Tibial artery (tissue), 4 donors: ENCODE results near the gene PINK1.

Experiments used
- DNase-seq, 2 donors: peaks; one replicate each; pipeline ENCODE4 v3.0.0-alpha.2; 2019
- H3K27ac ChIP-seq, 2 donors: fragments of 200-600 bp; sonication (generic) in 1 of 2; 1 replicate in 1 of 2; 2 replicates in 1 of 2; pipeline ENCODE4 v1.5.1; 2018 to 2019; ENCODE audit warnings: mild to moderate bottlenecking in 1 of 2
- H3K27me3 ChIP-seq, 2 donors: fragments of 200-600 bp; sonication (generic) in 1 of 2; one replicate each; pipeline versions ENCODE4 v1.5.1 to v1.6.0; 2016 to 2019
- H3K36me3 ChIP-seq, 3 donors: fragments of 200-600 bp; sonication (generic) in 2 of 3; one replicate each; pipeline ENCODE4 v1.5.1; 2016 to 2019; ENCODE audit warnings: mild to moderate bottlenecking in 2 of 3
- H3K4me1 ChIP-seq, 4 donors: fragments of 200-600 bp; sonication (generic) in 2 of 4; 1 replicate in 3 of 4; 2 replicates in 1 of 4; pipeline ENCODE4 v1.5.1; 2016 to 2019
- H3K4me3 ChIP-seq, 2 donors: fragments of 200-600 bp; sonication (generic) in 1 of 2; 1 replicate in 1 of 2; 2 replicates in 1 of 2; pipeline ENCODE4 v1.5.1; 2018 to 2019; ENCODE audit warnings: mild to moderate bottlenecking in 2 of 2
- H3K9me3 ChIP-seq, 3 donors: fragments of 200-600 bp; sonication (generic) in 1 of 3; one replicate each; pipeline ENCODE4 v1.5.1; 2016 to 2019
- intact Hi-C: fragments of 100-400 bp; cut with DNase I; formaldehyde crosslinking; loops from one replicate; pipeline ENCODE4 v1.15.0; 2023; ENCODE audit warnings: low total_unique reads
- TF ChIP-seq, protein P1 (sequence below), 2 experiments: fragments of 200-600 bp in 1 of 2; fragments of 450-650 bp in 1 of 2; IDR thresholded peaks; one replicate each; pipeline ENCODE4 v1.5.1; 2017 to 2019; ENCODE audit warnings: antibody characterized with exemption in 2 of 2, mild to moderate bottlenecking in 1 of 2, moderate library complexity in 1 of 2

Gene PINK1

DNA sequence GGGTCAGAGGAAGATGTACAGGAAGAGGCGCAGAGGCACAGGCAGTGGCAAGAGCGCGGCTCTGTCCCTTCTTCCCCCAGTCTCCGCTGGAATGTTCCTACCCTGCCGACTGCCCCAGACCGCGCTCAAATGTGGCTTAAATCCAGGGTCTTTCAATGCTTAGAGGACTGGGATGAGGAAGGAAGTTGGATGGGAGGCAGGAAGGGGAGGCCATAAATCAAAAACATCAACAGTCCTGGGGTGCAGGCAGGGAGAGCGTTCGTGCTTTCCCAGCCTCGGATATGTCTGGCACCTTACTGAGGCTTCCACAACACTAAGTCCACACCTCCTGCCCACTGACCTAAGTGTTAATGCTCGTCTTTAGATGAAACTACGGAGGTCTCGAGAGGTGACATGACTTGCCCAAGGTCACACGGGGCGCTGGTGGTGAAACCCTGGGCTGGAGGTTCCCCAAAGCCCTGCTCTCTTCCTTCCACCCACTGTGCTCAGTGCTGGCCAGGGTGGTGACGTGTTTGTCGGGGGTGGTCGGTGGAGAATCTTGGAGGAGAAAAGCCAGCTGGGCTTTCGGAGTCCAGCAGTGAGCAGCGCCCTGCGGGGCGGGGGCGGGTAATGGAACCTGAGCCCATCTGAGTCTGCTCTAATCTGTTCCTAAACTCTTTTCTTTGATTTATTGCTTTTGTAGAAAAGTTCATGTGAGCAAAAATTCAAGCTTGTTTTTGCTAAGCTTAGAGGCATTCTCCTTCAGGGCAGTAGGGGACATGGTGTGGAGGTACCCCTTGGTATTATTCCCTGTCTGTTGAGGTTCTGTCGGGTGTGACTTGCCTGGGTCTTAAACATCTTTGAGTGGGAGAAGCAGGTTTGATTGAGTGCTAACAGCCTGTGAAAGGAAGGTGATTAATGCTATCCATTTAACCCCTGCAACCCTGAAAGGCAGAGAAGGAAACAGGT lies 43.7 kb upstream of the PINK1 start:
- DNase-seq = peak in 1 of 2 donors; percentile 58
- Histone ChIP-seq H3K4me1 (peaks cover 0 to 8% (median 4%) of the 10 kb centered on the region in 4 donors), H3K4me3 (peak overlapping the region; percentile 17 to 29), H3K9me3 (no peaks in the 10 kb centered on the region), H3K36me3 (no peaks in the 10 kb centered on the region), H3K27me3 (peaks cover 0 to 66% of the 10 kb centered on the region in 2 donors), H3K27ac (no peak overlapping the region)
- intact Hi-C loops = no loop called here
- TF ChIP-seq, protein P1, sequence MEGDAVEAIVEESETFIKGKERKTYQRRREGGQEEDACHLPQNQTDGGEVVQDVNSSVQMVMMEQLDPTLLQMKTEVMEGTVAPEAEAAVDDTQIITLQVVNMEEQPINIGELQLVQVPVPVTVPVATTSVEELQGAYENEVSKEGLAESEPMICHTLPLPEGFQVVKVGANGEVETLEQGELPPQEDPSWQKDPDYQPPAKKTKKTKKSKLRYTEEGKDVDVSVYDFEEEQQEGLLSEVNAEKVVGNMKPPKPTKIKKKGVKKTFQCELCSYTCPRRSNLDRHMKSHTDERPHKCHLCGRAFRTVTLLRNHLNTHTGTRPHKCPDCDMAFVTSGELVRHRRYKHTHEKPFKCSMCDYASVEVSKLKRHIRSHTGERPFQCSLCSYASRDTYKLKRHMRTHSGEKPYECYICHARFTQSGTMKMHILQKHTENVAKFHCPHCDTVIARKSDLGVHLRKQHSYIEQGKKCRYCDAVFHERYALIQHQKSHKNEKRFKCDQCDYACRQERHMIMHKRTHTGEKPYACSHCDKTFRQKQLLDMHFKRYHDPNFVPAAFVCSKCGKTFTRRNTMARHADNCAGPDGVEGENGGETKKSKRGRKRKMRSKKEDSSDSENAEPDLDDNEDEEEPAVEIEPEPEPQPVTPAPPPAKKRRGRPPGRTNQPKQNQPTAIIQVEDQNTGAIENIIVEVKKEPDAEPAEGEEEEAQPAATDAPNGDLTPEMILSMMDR (IDR thresholded peaks at IDR 0.05) = no peak

DNA sequence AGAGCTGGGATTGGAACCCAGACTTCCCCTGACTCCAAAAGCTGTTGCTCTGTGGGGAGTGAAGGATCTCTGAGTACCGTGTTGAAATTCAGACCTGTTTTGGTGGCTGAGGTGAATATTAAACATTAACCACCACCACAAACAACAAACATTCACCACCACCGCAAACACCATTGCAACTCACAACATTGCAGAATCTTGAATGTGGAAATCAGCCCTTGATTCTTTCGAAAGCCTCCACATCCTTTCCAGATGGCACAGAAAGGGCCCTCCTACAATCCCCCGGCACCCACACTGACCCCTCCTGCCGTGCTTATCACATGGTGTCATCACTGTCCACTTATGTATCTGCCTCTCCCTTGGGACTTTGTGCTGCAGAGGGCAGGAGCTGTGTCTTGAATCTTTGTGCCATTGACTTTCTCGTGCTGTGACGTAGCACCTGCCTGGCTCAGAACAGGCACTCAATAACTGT lies 42.9 kb upstream of the PINK1 start:
- TF ChIP-seq, protein P1 (IDR thresholded peaks at IDR 0.05) = no peak
- Histone ChIP-seq H3K36me3 (no peaks in the 10 kb centered on the region), H3K4me1 (peaks cover 0 to 8% (median 4%) of the 10 kb centered on the region in 4 donors), H3K9me3 (no peaks in the 10 kb centered on the region), H3K27me3 (peaks cover 0 to 68% of the 10 kb centered on the region in 2 donors), H3K27ac (no peak overlapping the region), H3K4me3 (peak overlapping the region in 1 of 2 donors; percentile 29)
- intact Hi-C loops = no loop called here
- peak in 1 of 2 donors; percentile 69 for DNase-seq

DNA sequence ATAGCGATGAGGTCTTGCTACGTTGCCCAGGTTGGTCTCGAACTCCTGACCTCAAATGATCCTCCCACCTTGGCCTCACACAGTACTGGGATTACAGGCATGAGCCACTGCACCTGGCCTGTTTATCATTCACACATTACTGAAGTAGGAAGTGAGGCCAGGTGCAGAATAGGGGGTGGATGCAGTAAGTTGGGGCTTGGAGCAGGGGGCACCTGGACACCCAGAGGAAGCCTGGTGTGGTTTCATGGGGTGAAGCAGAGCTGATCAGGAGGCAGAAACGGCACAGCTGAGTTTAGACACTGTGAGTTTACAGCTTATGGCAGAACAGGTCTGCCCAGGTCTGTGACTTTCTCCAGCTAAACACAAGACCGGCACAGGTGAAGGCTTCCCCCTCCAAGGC lies 39.5 kb upstream of the PINK1 start:
- no peak for DNase-seq
- Histone ChIP-seq H3K4me3 (no peak overlapping the region), H3K36me3 (no peaks in the 10 kb centered on the region), H3K4me1 (peaks cover 0 to 7% (median 2%) of the 10 kb centered on the region in 4 donors), H3K9me3 (no peaks in the 10 kb centered on the region), H3K27me3 (peaks cover 0 to 54% of the 10 kb centered on the region in 2 donors), H3K27ac (no peak overlapping the region)
- TF ChIP-seq, protein P1 (IDR thresholded peaks at IDR 0.05) = no peak
- intact Hi-C loops = no loop called here

DNA sequence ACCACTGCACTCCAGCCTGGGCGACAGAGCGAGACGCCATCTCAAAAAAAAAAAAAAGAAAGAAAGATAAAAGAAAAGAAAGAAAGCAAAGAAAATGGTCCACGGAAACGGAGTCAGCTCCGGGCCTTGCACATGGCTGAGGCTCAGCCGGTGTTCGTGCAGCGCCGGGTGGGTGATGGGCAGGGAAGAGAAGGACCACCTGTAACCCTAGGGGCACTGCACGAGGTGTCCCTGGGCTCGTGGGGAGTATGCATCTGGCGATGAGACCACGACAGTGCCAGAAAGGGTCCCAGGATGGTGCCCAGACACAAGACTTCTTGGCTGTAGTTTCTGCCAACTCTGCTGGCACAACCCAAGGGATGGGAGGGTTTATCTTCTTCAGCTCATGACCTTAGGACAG lies 38.5 kb upstream of the PINK1 start:
- no peak overlapping the region for H3K27ac ChIP-seq
- H3K36me3 ChIP-seq = no peaks in the 10 kb centered on the region
- no peak overlapping the region for H3K4me3 ChIP-seq
- intact Hi-C loops = no loop called here
- H3K4me1 ChIP-seq = peaks cover 0 to 3% (median 1%) of the 10 kb centered on the region in 4 donors
- H3K9me3 ChIP-seq = no peaks in the 10 kb centered on the region
- peaks cover 0 to 44% of the 10 kb centered on the region in 2 donors for H3K27me3 ChIP-seq
- TF ChIP-seq, protein P1 (IDR thresholded peaks at IDR 0.05) = no peak
- no peak for DNase-seq

DNA sequence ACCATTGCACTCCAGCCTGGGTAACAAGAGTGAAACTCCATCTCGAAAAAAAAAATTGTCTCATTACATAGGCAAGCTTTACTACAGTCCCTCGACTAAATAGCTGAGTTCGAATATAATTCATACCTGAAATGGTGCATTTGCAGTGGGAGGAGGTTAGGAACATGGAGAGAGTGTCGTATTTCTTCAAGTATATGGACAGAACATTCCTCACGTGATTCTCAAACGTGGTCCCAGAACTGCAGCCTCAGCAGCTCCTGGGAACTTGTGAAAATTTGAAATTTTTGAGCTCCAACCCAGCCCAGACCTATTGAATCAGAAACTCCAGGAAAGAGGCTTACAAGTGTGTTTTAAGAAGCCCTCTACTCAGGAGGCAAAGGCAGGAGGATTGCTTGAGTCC lies 37.2 kb upstream of the PINK1 start:
- intact Hi-C loops = no loop called here
- TF ChIP-seq, protein P1 (IDR thresholded peaks at IDR 0.05) = no peak
- H3K27me3 ChIP-seq = peaks cover 0 to 33% of the 10 kb centered on the region in 2 donors

More for the DNA sequence above, 37.2 kb upstream of the PINK1 start:
- Histone ChIP-seq H3K36me3 (no peaks in the 10 kb centered on the region), H3K4me3 (no peak overlapping the region), H3K9me3 (no peaks in the 10 kb centered on the region), H3K27ac (no peak overlapping the region), H3K4me1 (no peaks in the 10 kb centered on the region)
- DNase-seq = no peak
